ENCODE results near the gene PAQR4.

GRCh38 chr16:2919511-2920255 is 49.5 kb upstream of the PAQR4 start:
- TF ChIP-seq CTCF (conservative IDR thresholded peaks at IDR 0.05 in 1 of 2, IDR thresholded peaks at IDR 0.05 in 1 of 2; ENCODE audit: low read depth in 1 of 2, low read length in 2 of 2) = peak; percentile 85 to 89
- TF ChIP-seq EZH2 (IDR thresholded peaks at IDR 0.05; ENCODE audit: low read length, missing control alignments) = no peak
